ENCODE measurements around the gene TENT5C. TPM values are rescaled to one million over a fixed set of nuclear protein-coding genes. Genes with fewer than 3 reads are reported as not detected.

TENT5C gene
- total RNA-seq, 4 donors from 2014 or later: 0.60 to 2.5 (median 1.2) TPM

GRCh38 chr1:117577191-117577885 lies 28.5 kb upstream of the TENT5C start:
- Histone ChIP-seq H3K4me1 (no peaks in the 10 kb centered on the region), H3K27ac (no peak overlapping the region), H3K9me3 (no peaks in the 10 kb centered on the region), H3K27me3 (no peaks in the 10 kb centered on the region), H3K4me3 (no peak overlapping the region), H3K36me3 (no peaks in the 10 kb centered on the region)
- TF ChIP-seq POLR2A (IDR thresholded peaks at IDR 0.05) (no peak), CTCF (IDR thresholded peaks at IDR 0.05) (no peak)
- 85% methylated on average over 2 of the region's 2 CpGs for WGBS, 2 donors
- no peak for DNase-seq (ENCODE audit: low spot score in 2 of 2)

- no peaks in the 10 kb centered on the region for H3K27me3 ChIP-seq
- WGBS, 2 donors: 91 to 94% methylated on average over 4 of the region's 4 CpGs
- DNase-seq (ENCODE audit: low spot score in 2 of 2): no peak
- no peaks in the 10 kb centered on the region for H3K4me1 ChIP-seq
- TF ChIP-seq CTCF (IDR thresholded peaks at IDR 0.05) (no peak), EP300 (IDR thresholded peaks at IDR 0.05) (no peak), POLR2A (IDR thresholded peaks at IDR 0.05) (no peak)
- H3K27ac ChIP-seq: no peak overlapping the region
- H3K9me3 ChIP-seq: no peaks in the 10 kb centered on the region
- H3K36me3 ChIP-seq: no peaks in the 10 kb centered on the region
- H3K4me3 ChIP-seq: no peak overlapping the region
Observed at GRCh38 chr1:117578466-117578865, 27.4 kb upstream of the TENT5C start.

- TF ChIP-seq POLR2A (IDR thresholded peaks at IDR 0.05): no peak
- no peak for TF ChIP-seq CTCF (IDR thresholded peaks at IDR 0.05)
- TF ChIP-seq EP300 (IDR thresholded peaks at IDR 0.05): no peak
Observed at GRCh38 chr1:117579221-117579906, 26.5 kb upstream of the TENT5C start.

GRCh38 chr1:117580436-117580835 lies 25.4 kb upstream of the TENT5C start:
- Histone ChIP-seq H3K36me3 (no peaks in the 10 kb centered on the region), H3K4me1 (no peaks in the 10 kb centered on the region), H3K27ac (no peak overlapping the region), H3K4me3 (no peak overlapping the region), H3K27me3 (no peaks in the 10 kb centered on the region), H3K9me3 (no peaks in the 10 kb centered on the region)
- WGBS, 2 donors: 77 to 83% methylated on average over 3 of the region's 3 CpGs
- no peak for TF ChIP-seq POLR2A (IDR thresholded peaks at IDR 0.05)
- no peak for TF ChIP-seq EP300 (IDR thresholded peaks at IDR 0.05)
- no peak for TF ChIP-seq CTCF (IDR thresholded peaks at IDR 0.05)
- no peak for DNase-seq (ENCODE audit: low spot score in 2 of 2)

More at GRCh38 chr1:117579221-117579906, 26.5 kb upstream of the TENT5C start:
- no peak for DNase-seq (ENCODE audit: low spot score in 2 of 2)
- Histone ChIP-seq H3K4me1 (no peaks in the 10 kb centered on the region), H3K27me3 (no peaks in the 10 kb centered on the region), H3K27ac (no peak overlapping the region), H3K4me3 (no peak overlapping the region), H3K9me3 (no peaks in the 10 kb centered on the region), H3K36me3 (no peaks in the 10 kb centered on the region)
- WGBS, 2 donors: 77 to 79% methylated on average over 10 of the region's 10 CpGs

GRCh38 chr1:117580882-117581281 lies 25.0 kb upstream of the TENT5C start:
- DNase-seq (ENCODE audit: low spot score in 2 of 2): no peak
- WGBS, 2 donors: 76 to 78% methylated on average over 2 of the region's 2 CpGs
- no peaks in the 10 kb centered on the region for H3K36me3 ChIP-seq
- no peaks in the 10 kb centered on the region for H3K27me3 ChIP-seq
- H3K4me3 ChIP-seq: no peak overlapping the region
- H3K4me1 ChIP-seq: no peaks in the 10 kb centered on the region
- no peaks in the 10 kb centered on the region for H3K9me3 ChIP-seq
- no peak overlapping the region for H3K27ac ChIP-seq
- TF ChIP-seq EP300 (IDR thresholded peaks at IDR 0.05): no peak
- no peak for TF ChIP-seq CTCF (IDR thresholded peaks at IDR 0.05)
- no peak for TF ChIP-seq POLR2A (IDR thresholded peaks at IDR 0.05)

Measured in tibial nerve (tissue), 4 donors.